Measurements from ENCODE around the gene EVI2A.

DNA sequence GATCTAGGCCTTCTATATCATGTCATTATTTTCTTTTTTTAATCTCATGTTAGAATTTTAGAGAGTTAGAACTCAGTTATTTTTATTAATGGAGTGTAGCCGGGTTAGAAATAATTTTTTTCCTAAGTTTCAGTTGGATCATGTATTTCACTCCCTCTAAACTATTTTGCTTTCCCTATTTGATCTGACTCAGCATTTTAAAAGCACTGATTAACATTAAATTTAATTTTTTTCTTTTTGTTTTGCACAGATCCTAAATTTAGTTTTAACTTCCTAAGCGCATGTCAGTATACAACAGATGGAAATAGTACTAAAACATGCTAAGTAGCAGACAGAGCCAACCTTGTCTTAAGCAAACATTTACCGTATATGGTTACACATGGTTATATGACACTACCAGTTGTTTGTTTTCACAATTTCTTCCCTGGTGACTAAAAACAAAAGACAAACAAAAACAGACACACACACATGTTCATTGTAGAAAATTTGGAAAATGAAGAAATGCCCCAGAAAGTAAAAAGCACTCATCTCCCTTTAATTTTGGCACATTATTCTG is 36.5 kb upstream of the EVI2A start:
- TF ChIP-seq, protein P1, sequence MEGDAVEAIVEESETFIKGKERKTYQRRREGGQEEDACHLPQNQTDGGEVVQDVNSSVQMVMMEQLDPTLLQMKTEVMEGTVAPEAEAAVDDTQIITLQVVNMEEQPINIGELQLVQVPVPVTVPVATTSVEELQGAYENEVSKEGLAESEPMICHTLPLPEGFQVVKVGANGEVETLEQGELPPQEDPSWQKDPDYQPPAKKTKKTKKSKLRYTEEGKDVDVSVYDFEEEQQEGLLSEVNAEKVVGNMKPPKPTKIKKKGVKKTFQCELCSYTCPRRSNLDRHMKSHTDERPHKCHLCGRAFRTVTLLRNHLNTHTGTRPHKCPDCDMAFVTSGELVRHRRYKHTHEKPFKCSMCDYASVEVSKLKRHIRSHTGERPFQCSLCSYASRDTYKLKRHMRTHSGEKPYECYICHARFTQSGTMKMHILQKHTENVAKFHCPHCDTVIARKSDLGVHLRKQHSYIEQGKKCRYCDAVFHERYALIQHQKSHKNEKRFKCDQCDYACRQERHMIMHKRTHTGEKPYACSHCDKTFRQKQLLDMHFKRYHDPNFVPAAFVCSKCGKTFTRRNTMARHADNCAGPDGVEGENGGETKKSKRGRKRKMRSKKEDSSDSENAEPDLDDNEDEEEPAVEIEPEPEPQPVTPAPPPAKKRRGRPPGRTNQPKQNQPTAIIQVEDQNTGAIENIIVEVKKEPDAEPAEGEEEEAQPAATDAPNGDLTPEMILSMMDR (IDR thresholded peaks at IDR 0.05 in 8 of 11, conservative IDR thresholded peaks at IDR 0.05 in 3 of 11), result no peak
- TF ChIP-seq POLR2A (IDR thresholded peaks at IDR 0.05), result no peak

All from spleen (tissue), 7 donors.